SIG-M5 (cell line): ENCODE results near the gene KLHDC9.

Experiments used
- DNase-seq: peaks from one replicate; lab custom pipeline; 2025; lab: John Stamatoyannopoulos, UW

KLHDC9 gene

DNA sequence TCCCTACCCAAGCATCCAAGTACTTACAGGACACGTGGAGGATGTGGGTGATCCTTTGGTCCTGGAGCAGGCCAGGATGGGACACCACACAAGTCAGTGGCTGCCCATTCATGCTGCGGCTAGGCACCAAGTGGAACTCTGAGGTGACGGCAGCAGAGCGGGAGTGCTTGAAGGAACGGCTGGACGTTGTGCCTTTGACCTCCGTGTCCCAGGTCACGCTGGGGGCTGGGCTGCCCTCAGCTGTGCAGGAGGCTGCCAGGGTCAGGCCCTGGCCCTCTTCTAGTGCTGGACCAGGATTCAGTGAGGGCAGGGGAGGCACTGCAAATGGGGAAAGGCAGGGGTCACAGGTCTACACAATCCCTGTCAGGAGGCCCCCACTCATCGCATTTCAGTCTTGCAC lies 20.7 kb upstream of the KLHDC9 start:
- DNase-seq: no peak

DNA sequence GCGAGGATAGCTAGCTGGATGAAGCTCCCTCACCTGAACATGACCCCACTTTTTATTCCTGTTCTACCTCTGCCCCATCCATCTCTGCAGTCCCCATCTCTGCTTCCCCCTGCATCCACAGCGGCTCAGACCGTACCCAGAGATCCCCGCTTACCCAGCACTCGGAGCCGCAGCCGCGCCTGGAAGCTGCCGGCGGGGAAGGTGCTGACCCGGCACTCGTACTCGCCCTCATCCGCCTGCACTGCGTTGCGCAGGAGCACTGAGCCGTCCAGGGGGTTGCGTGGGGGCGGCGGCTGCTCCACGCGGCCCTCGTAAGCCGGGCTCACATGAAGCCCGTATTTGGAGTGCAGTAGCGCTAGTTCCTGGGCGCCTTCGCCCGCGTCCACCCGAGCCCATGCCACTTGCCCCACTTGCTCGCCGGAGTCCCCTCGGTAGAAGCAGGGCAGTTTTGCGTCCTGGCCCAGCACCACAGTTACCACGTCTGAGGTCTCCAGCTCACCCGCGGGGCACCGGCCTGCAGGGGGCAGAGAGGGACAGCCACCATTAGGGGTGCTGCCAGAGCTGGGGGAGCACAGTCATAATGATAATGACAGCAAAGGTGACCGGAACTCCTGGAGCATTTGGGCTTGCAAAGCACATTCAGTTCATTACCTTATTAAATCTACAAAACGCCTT lies 18.6 kb upstream of the KLHDC9 start:
- no peak for DNase-seq

DNA sequence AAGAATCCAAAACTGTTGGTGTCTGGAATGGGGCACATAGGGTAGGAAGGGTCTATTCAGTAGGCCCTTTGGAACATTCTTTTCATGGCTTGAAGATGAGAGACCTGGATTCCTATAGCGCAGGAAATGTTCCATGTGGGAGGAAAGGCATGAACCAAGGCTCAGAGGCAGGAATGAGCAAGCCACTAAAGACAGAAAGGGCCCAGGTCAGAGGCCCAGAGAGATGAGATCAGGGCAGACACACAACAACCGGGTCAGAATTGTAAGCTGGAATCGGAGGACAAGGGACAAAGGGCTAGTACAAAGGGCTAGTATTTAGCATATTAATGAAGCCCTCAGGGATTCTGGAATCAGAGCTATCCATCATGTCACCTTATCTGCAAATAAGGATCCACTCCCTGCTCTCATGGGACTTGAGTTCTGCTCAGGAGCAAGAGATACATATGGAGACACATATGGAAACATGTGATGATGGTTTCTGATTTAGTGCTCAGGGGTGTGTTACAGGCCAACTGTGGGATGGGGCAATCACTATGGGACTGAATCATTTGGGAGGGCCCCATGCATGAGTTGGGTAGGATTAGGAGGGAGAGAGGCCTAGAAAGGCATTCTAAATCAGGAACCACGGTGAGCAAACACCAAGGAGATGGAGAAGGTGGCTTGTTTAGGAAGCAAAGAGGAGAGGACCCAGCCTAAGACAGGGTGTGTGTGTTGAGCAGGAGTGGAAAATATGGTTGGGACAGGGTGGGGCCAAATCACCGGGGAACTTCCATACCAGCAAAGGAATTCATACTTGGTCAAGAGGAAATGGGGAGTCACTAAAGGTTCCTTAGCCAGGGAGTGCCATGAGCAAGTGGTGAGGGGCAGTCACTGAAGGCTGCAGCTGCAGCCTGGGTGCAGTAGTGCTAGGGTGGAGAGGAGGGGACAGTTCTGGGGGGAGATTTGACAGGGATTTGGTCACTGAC lies 17.4 kb upstream of the KLHDC9 start:
- no peak for DNase-seq

DNA sequence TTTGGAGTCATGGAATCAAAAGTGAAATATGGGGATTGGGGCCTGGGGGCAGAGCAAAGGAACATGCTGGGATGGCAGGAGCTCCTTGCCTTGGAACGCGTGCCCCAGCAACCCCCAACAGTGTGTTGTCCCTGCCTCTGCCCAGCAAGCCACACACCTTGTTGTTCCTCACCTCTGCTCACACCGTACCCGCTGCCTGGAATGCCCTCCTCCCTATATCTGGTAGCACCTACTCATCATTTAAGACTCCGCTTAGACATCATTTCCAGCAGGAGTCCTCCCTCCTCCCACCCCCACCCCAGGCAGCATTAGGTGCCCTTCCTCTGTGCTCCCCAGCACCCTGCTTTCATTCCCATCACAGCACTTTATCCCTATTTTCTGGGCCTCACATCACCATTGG lies 16.6 kb upstream of the KLHDC9 start:
- DNase-seq: no peak

DNA sequence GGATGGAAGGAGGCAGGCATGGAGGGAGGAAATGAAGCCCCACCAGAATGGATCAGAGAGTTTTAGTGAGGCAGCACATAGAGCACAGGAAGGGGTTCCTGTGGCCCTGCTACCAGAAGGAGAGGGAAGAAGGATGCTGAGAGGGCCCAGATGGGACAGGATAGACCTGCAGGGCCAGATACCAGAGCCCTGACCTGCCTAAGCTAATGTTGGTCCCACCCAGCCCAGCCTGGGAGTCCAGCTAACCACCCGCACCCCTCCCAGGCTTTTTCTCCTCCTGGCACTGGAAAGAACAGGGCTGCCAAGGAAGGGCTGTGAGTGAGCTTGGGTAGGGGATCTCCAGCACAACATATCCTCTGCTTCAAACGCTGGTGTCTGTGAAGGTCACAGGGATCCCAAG lies 15.7 kb upstream of the KLHDC9 start:
- no peak for DNase-seq

DNA sequence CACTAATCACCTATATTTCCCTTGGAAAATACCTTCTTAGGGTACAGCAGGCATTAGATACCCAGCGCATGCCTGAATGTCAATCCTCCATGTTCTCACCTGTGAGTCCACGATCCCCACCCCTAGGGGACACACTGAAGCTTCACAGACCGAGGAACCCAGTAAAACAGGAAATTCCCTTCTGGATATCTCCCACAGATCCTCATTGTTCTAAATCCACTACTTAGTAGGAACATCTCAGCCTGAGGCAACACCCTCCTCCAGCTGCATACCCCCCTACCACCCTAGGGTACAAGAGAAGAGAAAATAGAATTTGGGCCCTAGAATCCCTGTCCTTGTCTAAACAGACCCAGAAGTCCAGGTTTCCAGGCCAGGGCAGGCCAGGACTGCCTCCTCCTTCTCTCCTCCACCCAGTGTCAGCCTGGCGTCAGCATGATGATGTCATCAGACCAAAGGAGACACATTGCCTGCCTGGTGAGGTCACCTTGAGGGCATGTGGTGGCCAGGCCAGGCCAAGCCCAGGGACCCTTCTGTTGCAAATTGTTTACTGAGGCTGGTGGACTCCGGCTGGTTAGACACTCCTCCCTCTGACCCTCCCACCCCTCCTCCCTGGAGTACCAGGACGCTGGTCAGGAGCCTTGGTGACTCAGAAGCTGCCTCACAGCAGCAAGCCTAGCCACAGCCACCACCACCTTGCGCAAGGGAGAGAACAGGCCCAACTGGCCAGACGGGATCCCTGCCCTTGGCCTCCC lies 15.0 kb upstream of the KLHDC9 start:
- DNase-seq: no peak

DNA sequence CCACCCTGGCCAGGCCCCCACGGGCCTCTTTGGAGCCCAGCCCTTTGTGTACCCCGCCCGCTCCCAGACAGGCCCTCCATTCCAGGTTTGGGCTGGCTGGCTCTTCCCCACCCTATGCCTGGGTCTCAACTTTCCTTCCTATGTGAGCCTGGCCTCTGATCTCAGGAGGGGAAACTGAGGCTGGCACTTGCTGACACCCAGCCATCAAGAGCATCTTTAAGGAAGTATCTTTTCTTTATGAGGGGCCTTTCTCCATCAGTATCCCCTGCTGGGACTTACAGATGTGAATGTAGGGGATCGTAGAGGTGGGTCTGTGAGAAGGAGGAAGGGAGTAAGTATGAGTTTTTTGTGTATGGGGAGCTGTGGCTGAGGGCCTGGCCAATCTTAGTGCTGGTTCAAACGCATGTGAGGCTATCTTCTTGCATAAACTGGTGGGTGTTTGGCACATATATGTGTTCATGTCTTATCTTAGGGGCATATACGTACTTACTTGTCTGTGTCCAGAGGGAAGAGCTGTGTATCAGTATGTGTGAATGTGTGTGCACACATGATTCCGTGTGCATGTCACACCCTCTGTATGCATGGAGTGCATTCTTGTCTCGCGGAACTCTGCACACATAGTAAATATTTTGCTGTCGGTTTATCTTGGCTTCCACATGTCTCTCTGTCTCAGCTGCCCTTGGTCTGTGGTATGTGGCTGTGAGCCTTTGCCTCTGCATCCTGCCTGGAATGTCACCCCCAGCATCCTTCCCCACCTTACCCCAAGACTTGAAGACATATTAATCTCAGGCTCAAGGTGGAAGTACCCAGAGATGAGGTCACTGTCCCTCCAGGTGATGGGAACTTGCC lies 14.2 kb upstream of the KLHDC9 start:
- DNase-seq: no peak

DNA sequence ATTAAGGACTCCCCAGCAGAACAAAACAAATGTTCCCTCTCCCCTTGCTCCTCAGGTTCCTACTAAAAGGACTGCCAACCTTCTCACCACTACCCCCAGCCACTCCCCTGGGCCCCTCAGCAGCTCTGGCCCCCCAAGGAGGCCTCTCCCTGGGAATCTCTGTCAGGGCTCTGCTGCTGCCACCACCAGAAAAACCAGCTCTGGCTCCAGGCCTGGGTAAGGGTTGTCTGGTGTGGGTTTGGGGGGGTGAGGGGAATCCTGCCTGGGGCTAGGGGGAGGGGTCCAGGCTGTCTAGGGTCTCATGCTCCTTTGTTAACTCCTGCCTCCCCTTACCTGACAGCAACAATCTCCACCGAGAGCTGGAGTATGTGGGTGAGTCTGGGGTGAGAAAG lies 13.6 kb upstream of the KLHDC9 start:
- no peak for DNase-seq

DNA sequence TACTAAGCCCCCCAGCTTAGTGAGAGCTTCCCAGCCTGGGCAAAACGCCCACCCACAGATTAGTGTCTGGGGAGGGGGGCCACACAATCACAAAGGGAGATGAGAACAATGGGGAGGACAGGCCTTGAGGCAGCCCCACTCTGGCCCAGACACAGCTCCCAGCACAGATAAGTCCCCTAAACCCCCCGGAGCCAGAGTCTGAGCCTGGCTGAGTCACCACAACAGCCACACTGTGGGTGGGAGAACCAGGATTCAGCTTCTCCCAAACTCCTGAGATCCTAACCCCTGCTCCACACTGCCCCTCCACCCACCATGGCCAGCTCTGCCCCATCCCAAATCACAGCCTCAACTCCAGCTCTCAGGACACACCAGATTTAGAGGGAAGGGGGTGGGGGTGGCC lies 13.0 kb upstream of the KLHDC9 start:
- no peak for DNase-seq

DNA sequence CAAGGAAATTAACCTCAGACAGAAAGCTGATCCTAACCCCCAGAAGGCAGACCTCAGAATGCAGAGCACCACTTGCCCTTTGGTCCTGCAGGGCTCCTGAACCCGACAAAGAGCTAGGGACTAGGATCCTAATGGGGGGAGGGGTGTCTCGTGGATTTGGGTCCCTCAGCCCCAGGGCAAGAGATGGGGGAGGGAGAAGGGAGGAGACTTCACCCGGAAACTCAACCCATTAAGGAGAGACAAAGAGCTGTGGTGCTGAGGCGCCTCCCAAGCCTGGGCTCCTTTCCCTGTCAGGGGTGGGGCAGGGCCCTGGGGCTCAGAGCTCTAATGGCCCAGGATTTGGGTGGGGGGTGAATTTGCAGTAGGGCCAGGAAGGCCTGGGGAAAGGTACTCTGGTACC lies 11.7 kb upstream of the KLHDC9 start:
- no peak for DNase-seq

DNA sequence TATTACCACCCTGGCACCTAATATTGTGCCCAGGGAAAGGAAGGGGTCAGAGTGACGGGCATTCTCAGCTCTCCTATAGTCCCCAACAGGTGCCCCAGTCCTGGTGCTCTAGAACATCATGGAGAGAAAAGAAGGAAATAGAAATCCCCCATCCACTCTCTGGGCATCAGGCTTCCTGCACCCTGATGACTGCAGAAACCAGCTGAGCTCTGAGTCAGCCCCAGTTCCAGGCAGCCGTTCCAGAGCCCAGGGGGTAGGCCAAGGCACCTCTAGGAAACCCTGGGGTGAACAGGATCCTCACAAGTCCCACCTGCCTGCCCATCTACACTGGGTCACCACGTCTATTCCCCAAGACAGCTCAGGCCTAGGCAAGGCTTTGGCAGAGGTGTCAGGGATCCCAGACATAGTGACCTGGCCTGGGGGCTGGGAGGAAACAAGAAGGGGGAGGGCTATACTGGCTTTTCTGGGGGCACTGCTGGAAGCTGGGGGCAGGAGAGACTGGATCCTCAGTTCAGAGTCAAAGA lies 9.5 kb upstream of the KLHDC9 start:
- no peak for DNase-seq

DNA sequence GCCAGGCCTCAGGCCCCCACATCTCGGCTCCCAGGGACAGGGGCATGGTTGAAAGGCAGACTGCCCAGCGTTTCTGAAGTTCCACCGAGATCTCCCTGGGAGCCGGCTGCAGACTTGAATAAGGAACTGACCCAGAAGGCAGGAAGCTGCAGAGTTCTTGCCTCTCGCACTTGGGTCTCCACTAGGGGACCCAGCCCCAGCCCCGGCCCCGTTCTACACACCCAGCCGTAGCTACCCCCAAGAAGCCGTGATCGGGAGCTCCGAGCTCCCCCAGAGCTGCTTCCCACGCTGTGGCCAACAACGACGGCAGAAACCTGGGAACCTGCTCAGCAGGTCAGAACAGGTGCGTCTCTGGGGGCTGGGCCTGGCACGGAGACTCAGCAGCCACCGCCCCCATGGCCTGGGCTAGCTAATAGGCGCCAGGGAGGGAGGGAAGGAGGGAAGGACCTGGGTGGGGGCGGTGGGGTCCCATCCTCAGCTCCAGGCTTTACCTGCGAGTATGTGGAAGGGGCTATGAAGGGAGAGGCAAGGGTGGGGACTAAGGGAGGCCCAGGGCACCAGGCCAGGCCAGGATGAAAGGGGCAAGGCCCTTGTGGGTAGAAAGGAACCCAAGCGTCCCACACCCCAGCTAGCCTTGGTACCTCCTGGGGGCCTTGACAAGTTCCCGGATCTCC lies 8.8 kb upstream of the KLHDC9 start, which contains the start of gene NECTIN4:
Gene NECTIN4 (minus strand): TSS at position 308 of the 674 bp plus-strand sequence. CDS start 262 bp downstream, at position 46.
- DNase-seq: no peak

DNA sequence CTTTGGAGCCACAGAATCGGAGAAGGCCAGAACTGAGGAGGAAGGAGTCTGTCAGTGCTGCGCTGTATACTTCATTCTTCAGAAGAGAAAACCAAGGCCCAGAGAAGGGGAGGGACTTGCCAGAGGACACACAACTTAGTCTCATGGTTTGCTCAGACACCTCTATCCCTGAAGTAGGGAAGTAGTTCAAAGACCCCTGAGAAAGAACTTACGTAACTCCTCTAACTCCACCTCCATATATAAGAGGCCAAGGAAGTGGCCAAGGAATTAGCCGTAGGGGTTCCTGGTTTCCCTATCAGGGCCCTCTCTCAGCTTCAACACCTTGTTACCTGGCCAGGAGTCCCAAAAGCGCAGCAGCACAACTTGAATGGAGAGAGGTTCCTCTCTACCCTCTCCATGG lies 8.2 kb upstream of the KLHDC9 start:
- DNase-seq: no peak

DNA sequence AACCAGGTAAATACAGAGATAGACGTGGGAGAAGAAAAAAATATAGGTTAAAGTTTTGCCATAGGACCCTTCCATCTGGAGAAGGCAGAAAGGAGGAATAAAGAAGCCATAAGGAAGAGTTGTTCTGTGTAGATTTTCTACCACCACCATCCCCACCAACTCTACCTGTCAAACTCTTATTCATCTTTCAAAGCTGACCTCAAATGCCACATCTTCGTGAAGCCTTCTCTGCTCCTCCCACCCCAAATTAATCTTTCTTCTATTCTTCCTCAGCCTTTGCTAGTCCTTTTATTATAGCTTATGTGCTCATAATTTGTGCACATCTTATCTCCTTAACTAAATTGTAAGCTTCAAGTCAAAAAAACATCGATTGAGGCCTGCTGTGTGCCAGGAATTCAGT lies 7.5 kb upstream of the KLHDC9 start:
- DNase-seq: no peak

DNA sequence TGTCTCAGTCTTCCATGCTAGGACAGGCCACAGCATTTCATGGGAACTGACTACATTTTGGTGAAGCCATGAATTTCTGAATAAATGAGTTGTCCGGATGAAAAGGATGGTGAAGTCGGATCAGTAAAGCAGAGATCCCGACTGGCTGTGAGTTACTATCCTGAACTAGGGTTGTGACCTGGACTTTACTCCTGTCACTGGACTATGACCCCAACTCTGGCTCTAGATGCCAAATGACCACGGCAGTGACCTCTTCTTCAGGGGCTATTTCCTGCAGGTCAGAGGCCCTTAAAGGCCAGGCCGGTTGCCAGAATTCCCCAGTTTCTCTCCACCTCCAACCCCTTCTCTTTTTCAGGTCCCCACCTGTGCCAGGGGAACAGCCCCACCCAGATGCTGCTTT lies 7.1 kb upstream of the KLHDC9 start:
- DNase-seq: no peak

DNA sequence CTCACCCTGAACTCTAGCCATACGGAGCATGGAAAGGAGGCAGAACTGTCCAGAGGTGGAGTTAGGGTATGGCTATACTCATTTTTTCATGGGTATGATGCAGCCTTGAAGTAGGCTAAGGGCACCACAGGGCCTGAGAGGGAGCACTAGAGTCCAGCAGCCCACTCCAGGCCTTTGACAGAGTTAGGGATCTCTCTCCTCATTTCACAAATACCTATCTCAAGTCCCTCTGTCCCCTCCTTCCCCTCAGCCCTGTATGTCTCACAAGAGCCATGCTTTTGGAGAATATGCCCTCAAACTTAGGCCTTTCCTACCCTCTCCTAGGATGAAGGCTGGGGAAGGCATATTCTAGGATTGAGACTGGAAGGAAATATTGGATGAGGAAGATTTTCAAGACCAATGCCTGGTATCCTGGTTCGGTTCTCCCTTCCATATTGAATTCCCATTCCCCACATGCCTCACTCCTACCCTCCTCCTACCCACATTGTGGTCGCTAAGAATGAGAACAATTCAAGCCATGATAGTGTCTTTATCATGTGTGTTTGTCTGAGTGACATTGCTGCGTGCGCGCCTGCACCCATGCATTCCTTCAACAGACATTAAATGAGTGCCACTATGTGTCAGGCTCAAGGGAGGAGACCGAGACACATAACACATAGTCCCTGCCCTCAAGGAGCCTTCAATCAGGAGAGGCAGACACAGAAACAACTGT lies 6.2 kb upstream of the KLHDC9 start:
- DNase-seq: no peak

DNA sequence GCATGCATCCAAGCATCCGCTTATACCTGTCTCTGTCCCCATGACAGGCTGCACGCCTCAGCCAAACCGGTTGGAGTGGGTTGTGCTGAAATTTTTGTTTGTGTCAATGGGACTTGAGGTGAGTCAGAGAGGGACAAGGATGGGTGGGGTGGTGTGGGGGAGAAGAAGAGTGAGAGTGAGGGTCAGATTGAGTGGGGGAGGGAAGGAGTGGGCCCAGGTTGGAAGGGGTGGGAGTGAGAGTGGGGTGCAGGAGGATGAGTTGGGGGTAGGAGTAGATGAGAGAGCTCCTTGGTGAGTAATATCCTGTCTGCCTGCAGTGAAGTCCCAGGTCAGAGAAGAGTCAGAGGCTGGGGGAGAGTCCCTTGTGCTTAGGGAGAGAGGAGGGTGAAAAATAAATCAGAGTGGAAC lies 5.5 kb upstream of the KLHDC9 start:
- no peak for DNase-seq

DNA sequence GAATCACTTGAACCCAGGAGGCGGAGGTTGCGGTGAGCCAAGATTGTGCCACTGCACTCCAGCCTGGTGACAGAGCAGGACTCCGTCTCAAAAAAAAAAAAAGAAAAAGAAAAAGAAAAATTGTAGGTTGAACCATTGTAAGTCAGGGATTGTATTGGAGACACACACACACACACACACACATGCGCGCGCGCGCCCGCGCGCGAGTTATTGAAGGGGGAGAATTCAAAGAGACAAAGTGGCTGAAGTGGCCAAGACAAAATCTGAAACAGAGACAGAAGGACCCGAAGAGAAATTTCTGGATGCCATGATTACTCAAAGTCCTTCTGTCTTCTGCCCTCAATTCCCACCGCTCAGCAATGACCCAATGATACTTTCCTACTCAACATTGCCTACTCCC lies 3.7 kb upstream of the KLHDC9 start:
- DNase-seq: no peak

DNA sequence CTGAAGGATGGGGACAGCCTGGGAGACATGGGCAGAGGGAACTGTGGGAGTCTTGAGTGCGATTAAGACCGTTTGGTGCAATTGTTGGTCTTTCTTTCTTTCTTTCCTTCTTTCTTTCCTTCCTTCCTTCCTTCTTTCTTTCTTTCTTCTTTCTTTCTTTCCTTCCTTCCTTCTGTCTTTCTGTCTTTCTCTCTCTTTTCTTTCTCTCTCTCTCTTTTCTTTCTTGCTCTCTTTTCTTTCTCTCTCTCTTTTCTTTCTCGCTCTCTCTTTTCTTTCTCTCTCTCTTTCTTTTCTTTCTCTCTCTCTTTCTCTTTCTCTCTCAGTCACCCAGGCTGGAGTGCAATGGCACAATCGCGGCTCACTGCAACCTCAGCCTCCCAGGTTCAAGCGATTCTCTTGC lies 2.9 kb upstream of the KLHDC9 start:
- DNase-seq: no peak

DNA sequence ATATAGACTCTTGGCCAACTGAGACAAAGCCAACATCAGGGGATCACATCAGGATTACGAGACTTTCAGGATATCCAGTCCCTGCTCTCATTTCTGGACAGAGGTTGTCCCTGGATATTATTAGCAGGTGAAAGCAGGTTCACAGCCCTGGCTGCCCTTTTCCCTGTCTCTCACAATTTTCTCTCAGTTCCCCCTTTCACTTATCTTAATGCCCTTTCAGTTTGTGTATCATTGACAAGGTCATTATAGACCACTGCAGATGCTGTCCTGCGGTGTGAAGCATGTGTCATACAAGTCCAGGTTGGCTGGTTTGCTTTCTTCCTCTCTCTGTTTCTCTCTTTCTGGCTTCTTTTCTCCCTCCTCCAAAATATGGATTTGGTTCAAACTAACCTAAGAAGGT lies 2.1 kb upstream of the KLHDC9 start:
- no peak for DNase-seq
